A549 (cell line): ENCODE data around the gene ERGIC2. TPM values are rescaled to one million over a fixed set of nuclear protein-coding genes. Genes with fewer than 3 reads are reported as not detected.
A peak's percentile ranks its signal among the peaks of the same experiment; 100 is the strongest.

Experiments
- ATAC-seq, 2 experiments: fragments of 200-7000 bp in 1 of 2; fragments of >200 bp in 1 of 2; cut with Nextera tagmentation in 1 of 2; cut with Tn5 transposase in 1 of 2; 3 replicates each; pipeline versions ENCODE4 v1.8.0 to v1.9.1; 2018 to 2020; ENCODE audit warnings: mild to moderate bottlenecking in 1 of 2, moderate library complexity in 1 of 2
- CTCF ChIA-PET: fragments of 300-600 bp; sonication (Branson Sonifier 250); formaldehyde crosslinking; extraction: SDS; loops from one replicate; lab custom pipeline; 2021; ENCODE audit warnings: antibody characterized with exemption, inconsistent platforms; lab: Yijun Ruan, JAX
- POLR2A ChIA-PET: fragments of 350-600 bp; formaldehyde crosslinking; extraction: SDS; loops from one replicate; lab custom pipeline; 2021; ENCODE audit warnings: antibody characterized with exemption, inconsistent platforms; lab: Yijun Ruan, JAX
- DNase-seq, 2 experiments: peaks; one replicate each; pipeline versions ENCODE4 v3.0.0 to v3.0.0-alpha.2; 2011 to 2016; ENCODE audit warnings: low read depth in 1 of 2, low spot score in 1 of 2
- FAIRE-seq: peaks from 2 replicates; lab custom pipeline; 2011; peaks lifted over from hg19 to GRCh38; lab: Jason Lieb, UNC
- H3K27ac ChIP-seq, 2 experiments: fragments of >200 bp; sonication (Bioruptor Twin); formaldehyde crosslinking; 3 replicates each; pipeline ENCODE4 v1.5.1; 2016 to 2017
- H3K4me1 ChIP-seq: fragments of >200 bp; sonication (Bioruptor Twin); formaldehyde crosslinking; 3 replicates; pipeline ENCODE4 v1.6.1; 2016
- H3K4me2 ChIP-seq: fragments of >200 bp; sonication (Bioruptor Twin); formaldehyde crosslinking; 3 replicates; pipeline ENCODE4 v1.6.1; 2016
- H3K4me3 ChIP-seq: fragments of >200 bp; sonication (Bioruptor Twin); formaldehyde crosslinking; 3 replicates; pipeline ENCODE4 v1.5.1; 2016
- H3K9me3 ChIP-seq: fragments of >200 bp; sonication (Bioruptor Twin); formaldehyde crosslinking; 3 replicates; pipeline ENCODE4 v1.6.1; 2016
- ATOH8 ChIP-seq: fragments of 250-450 bp; sonication (Bioruptor Pico); IDR thresholded peaks from 2 replicates; pipeline ENCODE4 v1.5.0; 2020; ENCODE audit warnings: low read depth, mild to moderate bottlenecking, moderate library complexity
- BCL3 ChIP-seq: fragments of >200 bp; sonication (Bioruptor Twin); formaldehyde crosslinking; IDR thresholded peaks from 3 replicates; pipeline ENCODE4 v1.6.1; 2016
- BHLHE40 ChIP-seq: IDR thresholded peaks from 2 replicates; pipeline ENCODE4 v1.6.1; 2012; ENCODE audit warnings: low read depth, low read length, inconsistent platforms
- CBX8 ChIP-seq: fragments of 200-600 bp; sonication (generic); IDR thresholded peaks from 2 replicates; pipeline ENCODE4 v1.6.1; 2016
- CHD2 ChIP-seq: fragments of 150-350 bp; IDR thresholded peaks from 2 replicates; pipeline ENCODE4 v1.6.1; 2014; ENCODE audit warnings: low read length; ENCODE audit not compliant: partially characterized antibody
- EHMT2 ChIP-seq: fragments of 200-600 bp; sonication (generic); IDR thresholded peaks from 2 replicates; pipeline ENCODE4 v1.6.1; 2016; ENCODE audit warnings: antibody characterized with exemption, low read depth, mild to moderate bottlenecking, moderate library complexity
- HMGXB4 ChIP-seq: fragments of 250-450 bp; sonication (Bioruptor Pico); IDR thresholded peaks from 2 replicates; pipeline ENCODE4 v1.5.0; 2021; ENCODE audit warnings: mild to moderate bottlenecking, moderate library complexity, borderline replicate concordance
- JUNB ChIP-seq: fragments of >200 bp; sonication (Bioruptor Twin); formaldehyde crosslinking; IDR thresholded peaks from 2 replicates; pipeline ENCODE4 v1.6.1; 2016
- KDM1A ChIP-seq: fragments of 200-600 bp; sonication (generic); IDR thresholded peaks from 2 replicates; pipeline ENCODE4 v1.6.1; 2016; ENCODE audit warnings: low read depth, mild to moderate bottlenecking
- KDM5A ChIP-seq: fragments of 200-600 bp; sonication (generic); IDR thresholded peaks from 2 replicates; pipeline ENCODE4 v1.6.1; 2016; ENCODE audit warnings: antibody characterized with exemption, mild to moderate bottlenecking
- MAFK ChIP-seq: fragments of 450-650 bp; IDR thresholded peaks from 2 replicates; pipeline ENCODE4 v1.6.1; 2014; ENCODE audit not compliant: partially characterized antibody
- MAX ChIP-seq: IDR thresholded peaks from 2 replicates; pipeline ENCODE4 v1.6.1; 2012
- MYC ChIP-seq: IDR thresholded peaks from 2 replicates; pipeline ENCODE4 v1.6.1; 2012; ENCODE audit warnings: mild to moderate bottlenecking, inconsistent platforms, low read length, improper control_type of control experiment, borderline replicate concordance
- NFE2L2 ChIP-seq: fragments of 150-350 bp; conservative IDR thresholded peaks from 2 replicates; pipeline ENCODE4 v1.6.1; 2014; ENCODE audit warnings: low read length
- NR3C1 ChIP-seq: fragments of >200 bp; sonication (Bioruptor Twin); formaldehyde crosslinking; IDR thresholded peaks from 3 replicates; pipeline ENCODE4 v1.6.1; 2017
- PBX3 ChIP-seq: IDR thresholded peaks from 2 replicates; pipeline ENCODE4 v1.6.1; 2012
- RAD21 ChIP-seq, 2 experiments: fragments of >200 bp in 1 of 2; sonication (Bioruptor Twin) in 1 of 2; formaldehyde crosslinking in 1 of 2; IDR thresholded peaks in 1 of 2; conservative IDR thresholded peaks in 1 of 2; 2 replicates in 1 of 2; 3 replicates in 1 of 2; pipeline ENCODE4 v1.6.1; 2012 to 2018; ENCODE audit warnings: inconsistent platforms in 1 of 2
- RFX5 ChIP-seq: fragments of 450-650 bp; IDR thresholded peaks from 2 replicates; pipeline ENCODE4 v1.7.1; 2014; ENCODE audit warnings: antibody characterized with exemption, mild to moderate bottlenecking, moderate library complexity
- SREBF2 ChIP-seq: fragments of 450-650 bp; IDR thresholded peaks from 2 replicates; pipeline ENCODE4 v1.6.1; 2014; ENCODE audit warnings: mild to moderate bottlenecking, moderate library complexity
- TFCP2L1 ChIP-seq: fragments of 250-450 bp; sonication (Bioruptor Pico); IDR thresholded peaks from 2 replicates; pipeline ENCODE4 v1.5.0; 2021; ENCODE audit warnings: mild to moderate bottlenecking
- ZNF302 ChIP-seq: fragments of 250-450 bp; sonication (Bioruptor Pico); IDR thresholded peaks from 2 replicates; pipeline ENCODE4 v1.9.0; 2021; ENCODE audit warnings: inconsistent platforms, mild to moderate bottlenecking, moderate library complexity
- ZSCAN20 ChIP-seq: fragments of 250-450 bp; sonication (Bioruptor Pico); IDR thresholded peaks from 2 replicates; pipeline ENCODE4 v1.8.0; 2022; ENCODE audit warnings: mild to moderate bottlenecking, moderate library complexity
- WGBS: methylation state at CpG from one replicate; pipeline ENCODE4 v1.1.6; 2017; ENCODE audit errors: missing lambda C conversion rate; 5-methylcytosine and 5-hydroxymethylcytosine counted together
- polyA plus RNA-seq, 4 experiments: library from polyadenylated mRNA; depleted of rRNA in 3 of 4; stranded (reverse); fragments of >200 nt; fragmentation: RNase III in 1 of 4; extraction: RNeasy Plus Mini Kit Qiagen cat#74134 plus additional on column Dnase treatment in 1 of 4; gene quantifications; 2 replicates in 3 of 4; 3 replicates in 1 of 4; pipeline ENCODE4 v1.2.3, GENCODE V29; 2011 to 2017

The ERGIC2 gene
- polyA plus RNA-seq, 2 of the 4 experiments (the other 2 are of a cell fraction): 69.3 to 94.1 TPM

GRCh38 chr12:29333178-29333577 lies 47.8 kb downstream of the ERGIC2 start:
- TF ChIP-seq HMGXB4 (no peak), MAFK (peak; percentile 25)
- TF ChIP-seq, all 56 proteins: peak for 1
- Histone ChIP-seq H3K4me1 (no peaks in the 10 kb centered on the region), H3K4me3 (no peak overlapping the region), H3K27ac (no peak overlapping the region), H3K4me2 (no peak overlapping the region), H3K9me3 (no peaks in the 10 kb centered on the region)
- FAIRE-seq (no peak), ATAC-seq (no peak), DNase-seq (no peak)
- ChIA-PET POLR2A (no interaction called here), CTCF (no interaction called here)
- 0% methylated on average over 1 of the region's 1 CpG for WGBS

GRCh38 chr12:29329411-29329810 lies 51.6 kb downstream of the ERGIC2 start:
- ChIA-PET POLR2A (interaction anchor here (0.6 kb wide), 1 partner anchor 247 kb away, joined by 3 read pairs; no protein-coding TSS in a partner anchor), CTCF (interaction anchor here (0.6 kb wide), 1 partner anchor 1396 kb away, joined by 3 read pairs; no protein-coding TSS in a partner anchor)
- DNase-seq (no peak), ATAC-seq (no peak), FAIRE-seq (no peak)
- H3K4me2 ChIP-seq: no peak overlapping the region
- no peaks in the 10 kb centered on the region for H3K9me3 ChIP-seq
- 93% methylated on average over 1 of the region's 1 CpG for whole genome bisulfite sequencing
- H3K4me3 ChIP-seq: no peak overlapping the region
- H3K4me1 ChIP-seq: no peaks in the 10 kb centered on the region
- no peak overlapping the region for H3K27ac ChIP-seq
- no peak for TF ChIP-seq TFCP2L1 (CRISPR knock-in tag)
- TF ChIP-seq RFX5: no peak
- TF ChIP-seq BHLHE40: no peak
- no peak for TF ChIP-seq SREBF2
- TF ChIP-seq ATOH8 (CRISPR knock-in tag): no peak
- TF ChIP-seq BCL3: no peak
- no peak for TF ChIP-seq RAD21 (conservative IDR thresholded peaks at IDR 0.05 in 1 of 2, IDR thresholded peaks at IDR 0.05 in 1 of 2)
- TF ChIP-seq MAFK: peak; percentile 59

GRCh38 chr12:29322157-29322556 lies 58.8 kb downstream of the ERGIC2 start:
- Histone ChIP-seq H3K4me2 (no peak overlapping the region), H3K9me3 (no peaks in the 10 kb centered on the region), H3K4me3 (no peak overlapping the region), H3K27ac (no peak overlapping the region)
- WGBS: 67% methylated on average over 3 of the region's 3 CpGs
- no peak for DNase-seq
- POLR2A ChIA-PET: no interaction called here
- no peak for TF ChIP-seq MYC
- TF ChIP-seq RFX5: no peak
- no peak for TF ChIP-seq PBX3
- no peak for TF ChIP-seq EHMT2
- no peak for TF ChIP-seq KDM1A
- no peak for TF ChIP-seq MAX
- TF ChIP-seq ZNF302 (CRISPR knock-in tag): no peak
- no peak for TF ChIP-seq ZSCAN20 (CRISPR knock-in tag)
- no peak for TF ChIP-seq RAD21 (conservative IDR thresholded peaks at IDR 0.05 in 1 of 2, IDR thresholded peaks at IDR 0.05 in 1 of 2)
- no peak for TF ChIP-seq KDM5A
- no peak for TF ChIP-seq SREBF2
- TF ChIP-seq NFE2L2: no peak
- TF ChIP-seq JUNB: no peak
- TF ChIP-seq CBX8: no peak
- TF ChIP-seq NR3C1: no peak
- TF ChIP-seq CHD2: no peak
- TF ChIP-seq TFCP2L1 (CRISPR knock-in tag): no peak
- TF ChIP-seq BHLHE40: no peak
- TF ChIP-seq, all 56 proteins: peak for 0
- ATAC-seq (no peak), FAIRE-seq (no peak)
- no peaks in the 10 kb centered on the region for H3K4me1 ChIP-seq
- CTCF ChIA-PET: interaction anchor here (0.6 to 2.0 kb wide), 2 partner anchors 13 to 1138 kb away, joined by 4 to 8 read pairs; no protein-coding TSS in a partner anchor
